22Rv1 (cell line): Measurements from ENCODE around the gene RASD1.

Experiments
- ZFX ChIP-seq: fragments of 450-650 bp; IDR thresholded peaks from 2 replicates; pipeline ENCODE4 v1.6.1; 2017; ENCODE audit warnings: antibody characterized with exemption, borderline replicate concordance
- TF ChIP-seq, protein P1 (sequence below): fragments of 450-650 bp; IDR thresholded peaks from 2 replicates; pipeline ENCODE4 v1.5.1; 2017; ENCODE audit warnings: mild to moderate bottlenecking

DNA sequence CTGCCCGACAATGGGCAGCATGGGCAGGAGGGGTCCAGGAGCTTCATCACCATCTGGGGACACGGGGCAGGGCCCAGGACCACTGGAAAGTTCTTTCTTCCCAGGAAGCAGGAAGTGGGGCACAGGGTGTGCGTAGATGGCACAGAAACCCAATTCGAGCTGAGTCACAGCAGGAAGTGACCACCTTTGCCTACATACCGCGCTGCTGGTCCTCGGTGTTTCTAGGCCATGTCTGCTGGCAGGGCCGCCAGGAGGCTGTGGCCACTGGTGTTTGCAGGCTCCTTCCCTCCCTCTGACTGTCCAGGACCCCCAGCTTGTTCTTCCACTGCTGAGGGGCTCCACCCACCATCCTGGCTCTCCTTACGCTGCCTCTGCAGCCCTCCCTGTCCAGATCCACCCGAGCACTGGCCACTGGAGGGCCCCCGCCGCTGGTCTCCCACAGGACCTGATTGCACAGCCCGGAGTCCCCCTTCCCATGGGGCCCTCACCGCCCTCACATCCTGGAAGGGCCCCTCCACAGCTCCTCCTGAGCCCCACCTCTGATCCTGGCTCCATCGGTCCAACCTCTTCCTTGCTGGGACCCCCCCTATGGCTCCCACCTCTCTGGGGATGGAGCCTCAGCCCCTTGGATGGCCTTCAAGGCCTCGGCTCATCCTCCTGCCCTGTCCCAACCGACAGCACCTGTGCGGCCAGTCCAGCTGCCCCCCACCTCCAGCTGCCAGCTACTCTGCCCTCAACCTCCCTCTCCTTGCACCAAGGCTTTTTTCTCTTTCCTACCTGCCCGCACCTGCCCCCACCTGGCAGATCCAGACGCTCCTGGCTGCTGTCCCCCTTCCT lies 14.5 kb upstream of the RASD1 start:
- TF ChIP-seq, protein P1, sequence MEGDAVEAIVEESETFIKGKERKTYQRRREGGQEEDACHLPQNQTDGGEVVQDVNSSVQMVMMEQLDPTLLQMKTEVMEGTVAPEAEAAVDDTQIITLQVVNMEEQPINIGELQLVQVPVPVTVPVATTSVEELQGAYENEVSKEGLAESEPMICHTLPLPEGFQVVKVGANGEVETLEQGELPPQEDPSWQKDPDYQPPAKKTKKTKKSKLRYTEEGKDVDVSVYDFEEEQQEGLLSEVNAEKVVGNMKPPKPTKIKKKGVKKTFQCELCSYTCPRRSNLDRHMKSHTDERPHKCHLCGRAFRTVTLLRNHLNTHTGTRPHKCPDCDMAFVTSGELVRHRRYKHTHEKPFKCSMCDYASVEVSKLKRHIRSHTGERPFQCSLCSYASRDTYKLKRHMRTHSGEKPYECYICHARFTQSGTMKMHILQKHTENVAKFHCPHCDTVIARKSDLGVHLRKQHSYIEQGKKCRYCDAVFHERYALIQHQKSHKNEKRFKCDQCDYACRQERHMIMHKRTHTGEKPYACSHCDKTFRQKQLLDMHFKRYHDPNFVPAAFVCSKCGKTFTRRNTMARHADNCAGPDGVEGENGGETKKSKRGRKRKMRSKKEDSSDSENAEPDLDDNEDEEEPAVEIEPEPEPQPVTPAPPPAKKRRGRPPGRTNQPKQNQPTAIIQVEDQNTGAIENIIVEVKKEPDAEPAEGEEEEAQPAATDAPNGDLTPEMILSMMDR, result no peak
- no peak for TF ChIP-seq ZFX
